DMS79 treated with DMSO at 0.1 percent for 48 hours (cell line): ENCODE measurements around the gene TTC4.

Source experiments
- DNase-seq: peaks from one replicate; lab custom pipeline; 2025; lab: John Stamatoyannopoulos, UW

TTC4 gene, protein sequence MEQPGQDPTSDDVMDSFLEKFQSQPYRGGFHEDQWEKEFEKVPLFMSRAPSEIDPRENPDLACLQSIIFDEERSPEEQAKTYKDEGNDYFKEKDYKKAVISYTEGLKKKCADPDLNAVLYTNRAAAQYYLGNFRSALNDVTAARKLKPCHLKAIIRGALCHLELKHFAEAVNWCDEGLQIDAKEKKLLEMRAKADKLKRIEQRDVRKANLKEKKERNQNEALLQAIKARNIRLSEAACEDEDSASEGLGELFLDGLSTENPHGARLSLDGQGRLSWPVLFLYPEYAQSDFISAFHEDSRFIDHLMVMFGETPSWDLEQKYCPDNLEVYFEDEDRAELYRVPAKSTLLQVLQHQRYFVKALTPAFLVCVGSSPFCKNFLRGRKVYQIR

DNA sequence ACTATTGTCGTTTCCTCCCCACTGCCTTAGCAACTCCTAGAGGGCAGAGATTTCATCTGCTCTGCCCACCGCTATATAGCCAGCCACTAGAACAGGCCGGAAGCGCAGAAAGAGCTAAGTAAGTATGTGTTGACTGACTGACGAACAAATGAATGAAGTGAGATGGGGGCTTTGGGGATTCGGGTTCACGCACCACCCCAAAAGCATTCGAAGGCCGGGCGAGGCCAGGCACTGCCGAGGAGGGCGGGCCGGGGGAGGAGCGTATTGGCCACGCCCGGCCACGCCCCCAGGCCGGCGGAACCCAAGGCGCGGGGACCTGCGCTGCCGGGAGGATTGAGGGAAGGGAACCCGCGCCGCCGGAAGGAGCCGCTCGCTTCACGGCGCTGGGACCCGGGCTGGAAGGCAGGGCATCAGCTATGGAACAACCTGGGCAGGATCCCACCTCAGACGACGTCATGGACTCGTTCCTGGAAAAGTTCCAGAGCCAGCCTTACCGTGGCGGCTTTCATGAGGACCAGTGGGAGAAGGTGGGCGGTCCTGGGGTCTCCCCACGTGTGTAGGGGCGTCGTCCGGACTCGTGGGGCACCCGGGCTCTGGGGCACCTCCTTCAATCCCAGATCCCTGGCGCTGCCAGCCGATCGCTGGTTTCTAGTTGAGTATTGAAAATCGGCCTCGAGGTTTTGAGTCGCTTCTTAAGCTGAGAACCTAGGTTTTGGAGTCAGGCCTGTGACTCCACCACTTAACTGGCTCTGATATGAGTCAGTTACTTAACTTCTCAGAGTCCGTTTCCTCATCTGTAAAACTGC, at the start of gene TTC4:
Gene TTC4, plus strand, starts transcription at position 369 of the 806 bp plus-strand sequence. Its CDS starts 48 bp downstream, at position 417.
- DNase-seq, result peak; percentile 73

DNA sequence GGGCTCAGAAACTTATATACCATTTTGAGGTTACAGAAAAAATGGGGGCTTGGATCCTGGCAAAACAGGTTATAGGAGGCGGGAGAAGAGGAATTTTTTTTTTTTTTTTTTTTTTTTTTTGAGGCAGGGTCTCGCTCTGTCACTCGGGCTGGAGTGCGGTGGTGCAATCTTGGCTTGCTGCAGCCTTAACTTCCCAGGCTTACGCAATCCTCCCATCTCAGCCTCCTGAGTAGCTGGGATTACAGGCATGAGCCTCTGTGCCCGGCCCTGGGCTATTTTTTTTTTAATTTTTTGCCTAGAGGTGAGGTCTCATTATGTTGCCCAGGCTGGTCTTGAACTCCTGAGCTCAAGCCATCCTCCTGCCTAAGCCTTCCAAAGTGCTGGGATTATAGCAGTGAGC, 49.3 kb upstream of the TTC4 start:
- DNase-seq, result no peak

DNA sequence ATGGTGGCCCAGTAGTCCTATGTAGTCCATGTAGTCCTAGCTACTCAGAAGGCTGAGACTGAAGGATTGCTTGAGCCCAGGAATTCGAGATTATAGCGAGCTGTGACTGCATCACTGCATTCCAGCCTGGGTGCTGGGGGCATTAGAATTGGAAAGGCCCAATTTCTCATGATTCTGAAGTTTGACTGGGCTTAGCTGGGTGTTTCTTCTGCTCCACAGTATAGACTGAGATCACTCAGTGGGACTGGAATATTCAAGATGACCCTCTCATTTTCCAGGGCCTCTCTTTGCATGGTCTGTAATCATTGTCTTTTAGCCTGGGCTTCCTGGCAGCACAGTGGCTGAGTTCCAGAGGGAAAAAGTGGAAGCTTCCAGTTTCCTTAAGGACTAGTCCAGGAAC, 47.9 kb upstream of the TTC4 start:
- DNase-seq, result no peak

DNA sequence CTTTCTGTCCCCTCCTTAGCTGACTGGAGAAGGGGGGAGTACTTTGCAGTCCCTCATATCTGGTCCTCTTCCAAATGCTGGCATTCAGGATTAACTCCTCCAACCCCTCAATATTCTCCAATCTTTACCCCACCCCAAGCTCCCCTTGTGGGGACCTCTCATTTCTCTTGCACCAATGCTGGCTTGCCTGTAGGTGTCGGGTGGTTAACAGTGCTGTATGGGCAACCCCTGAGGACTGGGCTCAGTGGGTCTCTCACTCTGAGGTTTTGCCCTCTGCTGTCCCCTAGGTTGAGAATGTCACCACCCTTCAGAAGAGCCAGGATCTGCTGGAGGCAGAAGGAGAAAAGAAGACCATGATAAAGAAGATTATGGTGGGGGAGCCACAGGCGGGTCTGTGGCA, 47.1 kb upstream of the TTC4 start:
- no peak for DNase-seq

DNA sequence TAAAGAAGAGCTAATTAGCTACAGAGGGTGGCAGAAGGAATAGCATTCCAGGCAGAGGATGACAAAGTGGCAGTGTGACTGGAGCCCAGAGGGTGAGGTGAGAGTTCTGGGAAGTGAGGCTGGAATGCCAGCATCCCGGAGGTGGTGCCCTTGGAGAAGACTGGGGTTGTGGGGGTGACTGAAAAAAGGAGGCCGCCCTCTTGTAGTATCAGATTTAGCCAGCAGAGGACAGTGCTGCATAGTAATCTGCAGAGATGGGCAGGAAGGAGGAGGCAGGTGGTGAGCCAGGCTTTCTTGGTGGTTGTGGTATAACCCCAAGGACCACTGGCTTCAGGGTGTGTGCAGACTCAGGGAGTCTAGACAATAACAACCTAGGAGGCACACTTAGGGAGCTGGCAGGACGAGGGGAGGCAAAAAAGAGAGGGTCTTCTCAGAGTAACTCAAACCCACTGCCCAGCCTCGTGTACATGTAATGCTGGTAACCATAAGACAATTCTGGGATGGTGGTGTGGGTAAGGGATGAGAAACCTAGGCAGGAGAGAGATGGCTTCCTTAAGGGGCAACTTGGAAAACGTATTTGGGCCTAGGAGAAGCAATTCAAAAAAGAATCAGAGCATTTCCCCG, 43.6 kb upstream of the TTC4 start:
- DNase-seq, result peak; percentile 12

DNA sequence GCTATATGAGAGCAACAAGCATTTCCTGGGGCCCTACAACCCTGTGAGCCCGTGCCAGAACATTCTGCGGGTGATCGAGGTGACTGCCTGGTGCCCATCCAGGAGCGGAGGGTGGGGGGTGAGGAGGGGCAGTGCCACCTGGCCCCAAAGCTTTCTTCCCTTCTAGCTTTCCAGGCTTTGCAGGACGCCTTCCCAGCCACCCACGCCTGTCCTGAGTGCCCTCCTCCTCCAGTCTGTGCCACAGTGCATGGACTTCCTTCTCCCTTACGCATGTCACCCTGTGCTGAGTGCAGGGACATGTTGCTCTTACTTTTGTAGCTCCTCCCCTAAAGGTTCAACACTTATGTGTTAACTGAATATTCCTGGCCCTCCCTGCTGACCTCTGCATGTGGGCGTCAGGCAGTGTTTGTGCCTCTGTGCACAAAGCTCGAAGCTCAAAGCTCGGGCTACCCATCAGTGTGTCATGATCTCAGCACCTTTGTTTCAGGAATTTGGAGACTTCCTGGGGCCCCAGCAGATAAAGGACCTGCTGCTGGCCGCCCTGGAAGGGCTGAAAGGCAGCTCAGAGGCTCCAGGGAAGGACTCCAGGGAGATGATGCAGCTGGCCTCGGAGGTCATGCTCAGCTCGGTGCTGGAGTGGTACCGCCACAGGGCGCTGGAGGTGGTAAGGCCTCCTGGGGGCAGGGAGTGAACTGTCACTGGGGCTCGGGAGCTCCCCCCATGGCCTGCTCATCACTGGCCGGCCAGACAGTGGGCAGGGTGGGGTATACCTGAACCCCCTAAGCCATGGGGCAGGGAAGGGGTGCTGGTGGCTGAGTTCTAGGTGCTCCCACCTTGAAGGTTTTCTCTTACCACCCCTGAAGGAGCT, 36.7 kb upstream of the TTC4 start:
- no peak for DNase-seq

DNA sequence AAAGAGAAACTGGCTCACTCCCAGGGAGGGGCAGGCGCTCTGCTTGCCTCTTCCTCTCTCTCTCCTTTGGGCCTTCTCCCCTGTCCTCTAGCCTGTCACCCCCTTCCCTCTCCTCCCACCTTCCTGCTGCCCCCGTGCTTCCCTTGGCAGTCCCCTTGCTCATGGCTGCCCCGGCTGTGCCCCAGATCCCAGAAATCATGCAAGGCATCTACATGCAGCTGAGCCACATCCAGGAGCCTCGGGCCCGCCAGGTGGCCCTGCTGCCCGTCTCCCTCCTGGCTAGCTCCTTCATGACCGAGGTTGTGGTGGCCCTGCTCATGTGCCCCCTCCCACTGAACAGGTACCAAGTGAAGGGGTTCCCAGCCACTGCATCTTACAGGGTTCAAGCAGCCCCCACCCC, 36.0 kb upstream of the TTC4 start:
- DNase-seq, result no peak

DNA sequence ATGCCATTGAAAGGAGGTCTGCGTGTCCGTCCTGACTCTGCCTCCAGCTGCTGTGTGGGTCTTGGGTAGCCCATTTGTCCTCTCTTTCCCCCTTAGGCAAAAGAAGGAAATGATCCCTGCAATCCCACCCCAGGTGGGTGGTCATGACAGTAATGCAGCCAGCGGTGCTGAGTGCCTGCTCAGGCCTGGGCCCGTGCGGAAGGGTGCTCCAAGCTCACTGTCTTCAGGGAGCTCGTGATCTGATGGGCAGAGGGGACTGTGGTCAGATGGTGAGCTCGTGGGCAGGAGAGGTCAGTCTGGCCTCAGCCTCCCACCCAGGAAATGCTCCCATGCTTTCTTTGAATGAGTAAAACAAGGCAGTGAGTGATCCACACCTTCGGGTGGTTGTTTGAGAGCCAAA, 35.3 kb upstream of the TTC4 start:
- DNase-seq, result no peak

DNA sequence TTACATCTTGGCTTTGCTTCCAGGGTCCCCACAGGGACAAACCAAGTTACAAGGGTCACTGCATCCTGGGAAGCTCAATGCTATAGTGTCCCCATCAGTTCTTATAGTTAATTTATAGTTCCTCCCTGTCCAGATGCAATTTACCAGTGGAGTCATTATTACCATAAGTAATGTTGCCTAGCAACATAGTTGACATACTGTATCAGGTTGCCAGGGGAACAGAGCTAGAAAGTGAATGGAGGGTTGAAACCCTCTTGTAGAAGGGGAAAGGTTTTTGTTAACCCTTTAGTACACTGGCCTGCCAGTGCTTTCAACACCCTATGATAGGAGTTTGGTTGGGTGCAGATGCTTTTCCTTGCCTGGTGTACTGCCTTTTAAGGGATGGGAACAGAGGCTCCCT, 34.3 kb upstream of the TTC4 start:
- DNase-seq, result no peak

DNA sequence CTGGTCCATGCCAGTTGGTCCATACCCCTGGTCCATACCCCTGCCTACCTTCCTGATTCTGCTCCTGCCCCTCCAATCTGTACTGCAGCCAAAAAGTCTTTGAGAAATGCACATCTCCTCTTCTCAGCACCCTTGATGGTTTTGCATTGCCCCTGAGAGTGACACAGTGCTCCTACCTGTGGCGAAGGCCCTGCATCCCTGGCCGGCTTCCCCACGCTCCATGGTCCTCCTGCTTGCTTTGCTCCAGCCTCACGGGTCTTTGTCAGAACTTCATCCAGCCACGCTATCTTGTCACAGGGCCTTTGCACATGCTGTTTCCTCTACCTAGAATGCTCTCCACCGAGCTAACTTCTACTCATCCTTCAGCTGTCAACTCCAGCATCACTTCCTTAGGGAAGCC, 32.2 kb upstream of the TTC4 start:
- no peak for DNase-seq

DNA sequence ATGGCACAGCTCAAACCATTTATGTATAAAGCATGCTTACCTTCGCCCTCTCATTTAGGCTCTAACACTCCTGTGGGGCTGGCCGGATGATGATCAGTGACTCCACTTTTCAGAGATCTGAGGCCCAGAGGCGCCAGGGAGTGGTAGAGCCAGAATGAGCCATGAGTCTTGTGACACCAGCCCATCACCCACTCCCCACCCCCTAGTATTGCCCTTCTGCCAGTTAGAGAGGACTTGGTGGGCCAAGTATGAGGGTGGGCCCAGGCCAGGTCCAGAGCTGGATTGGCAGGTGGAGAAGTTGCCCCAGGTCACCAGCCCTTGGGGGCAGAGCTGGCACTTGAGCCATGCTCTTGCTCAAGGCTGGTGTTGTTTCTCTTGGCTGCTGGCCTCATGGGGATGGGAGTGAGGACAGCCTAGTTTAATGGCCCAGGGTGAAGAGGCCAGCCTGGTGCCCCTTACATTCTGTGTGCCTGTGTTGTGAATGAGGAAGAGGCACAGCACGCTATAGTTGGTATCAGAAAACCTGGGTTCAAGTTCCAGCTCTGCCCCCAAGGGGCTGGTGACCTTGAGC, 30.2 kb upstream of the TTC4 start:
- no peak for DNase-seq

DNA sequence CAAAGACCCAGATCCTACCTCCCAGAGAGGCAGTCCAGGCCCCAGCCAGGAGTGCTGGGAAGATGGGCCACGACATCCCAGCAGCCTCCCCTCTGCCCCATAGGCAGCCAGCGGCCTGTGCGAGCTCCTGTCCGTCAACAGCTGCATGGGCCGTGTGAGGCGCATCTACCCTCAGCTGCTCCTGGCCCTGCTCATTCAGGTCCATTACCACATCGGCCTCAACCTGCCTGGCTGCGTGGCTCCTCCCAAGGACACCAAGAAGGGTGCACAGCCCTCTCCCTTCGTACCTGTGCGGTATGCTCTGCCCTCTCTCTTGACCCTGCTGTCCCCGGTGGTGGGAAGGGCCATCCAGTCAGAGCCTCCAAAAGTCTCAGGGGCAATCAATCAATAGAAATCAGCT, 29.5 kb upstream of the TTC4 start:
- DNase-seq, result no peak

DNA sequence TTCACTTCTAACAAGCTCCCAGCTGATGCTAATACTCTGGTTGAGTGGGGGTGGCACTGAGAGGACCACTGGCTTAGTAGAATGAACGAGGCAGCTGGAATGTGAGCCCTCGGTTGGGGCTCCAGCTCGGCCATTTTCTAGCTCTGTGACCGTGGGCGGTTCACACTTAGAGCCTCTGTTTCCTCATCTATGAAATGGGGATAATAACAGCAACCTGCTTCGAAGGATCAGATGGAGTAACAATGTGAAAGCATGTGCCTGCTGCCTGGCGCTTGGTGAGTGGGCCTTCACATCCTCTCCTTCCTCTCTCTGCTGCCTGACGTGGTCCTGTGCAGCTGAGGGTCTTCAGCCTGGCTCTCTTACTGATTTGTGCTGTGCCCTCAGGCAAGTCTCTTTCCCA, 20.9 kb upstream of the TTC4 start:
- DNase-seq, result no peak

DNA sequence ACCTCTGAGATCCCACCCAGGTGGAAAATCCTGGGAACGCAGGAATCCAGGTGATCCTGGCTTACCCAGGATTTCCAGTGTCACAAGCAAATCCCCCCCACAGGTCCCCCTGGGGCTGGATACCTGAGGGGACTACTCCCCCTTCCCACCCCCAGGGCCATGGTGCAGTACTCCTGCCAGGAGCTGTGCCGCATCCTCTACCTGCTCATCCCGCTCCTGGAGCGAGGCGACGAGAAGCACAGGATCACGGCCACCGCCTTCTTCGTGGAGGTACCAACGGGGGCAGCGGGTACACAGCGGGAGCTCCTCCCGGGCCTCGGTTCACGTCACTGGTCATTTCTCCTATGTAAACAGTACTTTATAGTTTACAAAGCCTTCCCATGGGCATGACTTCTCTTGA, 20.4 kb upstream of the TTC4 start:
- no peak for DNase-seq

DNA sequence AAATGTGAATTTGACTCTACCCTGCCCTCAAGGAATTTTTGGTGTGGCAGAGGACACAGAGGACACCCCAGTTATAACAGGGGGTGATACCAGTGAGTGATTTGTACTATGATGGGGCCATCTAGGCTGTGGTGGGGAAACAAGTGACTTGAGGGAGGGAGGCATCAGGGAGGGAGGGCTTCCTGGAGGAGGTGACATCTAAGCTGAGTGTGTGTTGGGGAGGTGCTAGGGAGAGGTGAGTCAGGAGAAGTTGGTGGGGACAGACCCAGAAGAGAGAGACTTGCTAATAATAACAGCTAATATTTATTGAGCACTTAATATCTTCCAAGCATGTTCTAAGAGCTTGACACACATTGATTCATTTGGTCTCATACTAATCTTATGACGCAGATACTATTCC, 19.9 kb upstream of the TTC4 start:
- DNase-seq, result no peak

DNA sequence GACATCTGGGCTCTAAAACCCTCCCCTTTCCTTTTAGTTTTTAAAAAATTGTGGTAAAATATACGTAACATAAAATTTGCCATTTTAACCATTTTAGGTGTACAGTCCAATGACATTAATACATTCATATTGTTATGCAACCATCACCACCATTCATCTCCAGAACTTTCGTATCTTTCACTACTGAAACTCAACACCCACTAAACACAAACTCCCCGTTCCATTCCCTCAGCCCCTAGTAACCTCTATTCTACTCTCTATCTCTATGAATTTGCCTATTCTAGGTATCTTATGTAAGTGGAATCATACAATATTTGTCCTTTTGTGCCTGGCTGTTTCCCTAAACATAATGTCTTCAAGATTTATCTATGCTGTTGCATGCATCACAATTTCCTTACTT, 19.4 kb upstream of the TTC4 start:
- DNase-seq, result no peak

DNA sequence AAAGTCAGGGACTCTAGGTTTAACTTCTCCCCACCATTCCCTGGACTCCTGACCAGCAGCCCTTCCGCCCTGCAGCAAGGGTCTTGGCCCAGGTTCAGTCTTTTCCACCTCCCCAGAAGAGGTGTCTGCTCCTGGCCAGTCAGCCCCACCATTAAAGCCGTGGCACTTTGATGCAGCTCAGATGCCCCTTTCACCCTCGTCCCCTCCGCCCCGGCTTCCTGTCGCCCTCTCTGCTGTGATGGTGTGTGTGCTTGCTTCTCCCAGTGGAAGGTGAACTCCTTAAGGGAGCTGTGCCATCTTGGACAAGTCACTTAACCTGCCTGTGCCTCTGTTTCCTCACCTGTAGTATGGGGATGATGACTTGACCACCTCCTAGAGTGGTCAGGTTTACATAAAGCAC, 17.8 kb upstream of the TTC4 start:
- DNase-seq, result no peak

DNA sequence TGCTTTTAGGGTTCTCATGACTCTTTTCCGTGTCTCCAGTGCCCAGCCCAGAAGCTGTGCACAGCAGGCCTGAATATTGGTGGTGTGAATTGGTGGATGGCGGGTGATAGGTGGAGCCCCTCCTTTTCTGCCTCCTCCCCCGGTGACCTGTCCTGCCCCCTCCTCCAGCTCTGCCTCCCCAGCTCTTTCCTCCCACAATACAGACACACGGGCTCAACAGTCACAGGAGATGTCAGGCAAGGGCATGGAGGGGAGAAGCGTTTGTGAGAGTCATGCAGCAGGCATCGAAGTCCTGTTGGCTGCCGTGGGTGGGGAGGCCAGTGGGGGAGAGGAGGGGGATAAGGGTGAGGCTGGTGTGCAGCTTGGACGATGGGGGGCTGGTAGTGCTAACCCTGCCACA, 17.3 kb upstream of the TTC4 start:
- no peak for DNase-seq

DNA sequence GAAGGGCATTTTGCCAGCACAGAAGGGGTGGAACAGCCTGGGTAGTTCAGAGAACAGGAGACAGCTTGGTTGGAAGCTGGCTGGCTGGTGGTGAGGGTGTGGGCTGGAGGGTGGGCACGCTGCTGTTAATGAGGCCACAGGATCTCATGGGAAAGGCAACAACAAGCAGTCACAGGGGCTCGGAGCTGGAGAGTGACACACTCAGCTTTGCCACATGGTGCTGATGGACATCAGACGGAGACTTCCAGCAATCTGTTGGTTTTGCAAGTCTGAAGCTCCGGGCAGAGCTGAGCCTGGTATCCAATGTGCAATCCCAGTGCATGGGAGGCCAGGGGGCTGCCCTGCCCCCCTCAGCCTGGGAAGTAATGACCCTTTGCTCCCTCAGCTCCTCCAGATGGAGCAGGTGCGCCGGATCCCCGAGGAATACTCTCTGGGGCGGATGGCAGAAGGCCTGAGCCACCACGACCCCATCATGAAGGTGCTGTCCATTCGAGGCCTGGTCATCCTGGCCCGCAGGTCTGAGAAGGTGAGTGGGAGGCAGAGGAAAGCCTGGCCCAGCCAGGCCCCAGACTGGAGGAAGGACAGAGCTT, 15.6 kb upstream of the TTC4 start:
- no peak for DNase-seq

DNA sequence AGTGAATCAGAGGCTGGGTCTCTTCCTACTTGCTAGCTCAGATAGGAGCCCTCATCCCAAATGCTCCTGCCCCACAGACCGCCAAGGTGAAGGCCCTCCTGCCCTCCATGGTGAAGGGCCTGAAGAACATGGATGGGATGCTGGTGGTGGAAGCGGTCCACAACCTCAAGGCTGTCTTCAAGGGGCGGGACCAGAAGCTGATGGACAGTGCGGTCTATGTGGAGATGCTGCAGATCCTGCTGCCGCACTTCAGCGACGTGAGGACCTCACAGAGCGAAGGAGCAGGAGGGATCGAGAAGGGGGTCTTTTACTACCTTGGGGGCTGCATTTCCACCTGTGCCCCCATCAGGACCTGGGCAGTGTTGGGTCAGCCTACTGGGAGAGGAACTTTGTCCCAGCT, 14.6 kb upstream of the TTC4 start:
- DNase-seq, result no peak

DNA sequence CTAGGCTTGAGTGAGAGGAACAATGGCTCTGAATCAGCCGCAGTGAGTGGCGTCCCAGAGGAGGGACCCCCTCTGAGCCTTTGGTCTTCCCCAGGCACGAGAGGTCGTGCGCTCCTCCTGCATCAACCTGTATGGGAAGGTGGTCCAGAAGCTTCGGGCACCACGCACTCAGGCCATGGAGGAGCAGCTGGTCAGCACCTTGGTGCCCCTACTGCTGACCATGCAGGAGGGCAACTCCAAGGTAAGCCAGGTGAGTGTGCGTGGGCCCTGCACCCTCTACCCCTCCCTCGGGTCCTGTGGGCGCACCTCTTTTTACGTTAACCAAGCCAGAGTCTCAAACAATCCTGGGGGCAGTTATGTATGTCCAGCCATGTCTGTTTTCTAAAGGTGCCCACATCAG, 13.7 kb upstream of the TTC4 start:
- no peak for DNase-seq
